CD4-positive, CD25-positive, alpha-beta regulatory T cell (primary cell): ENCODE data around the gene CSTF1. TPM values are rescaled to one million over a fixed set of nuclear protein-coding genes. Genes with fewer than 3 reads are reported as not detected.

ENCODE experiments used
- ATAC-seq, 2 donors: fragments of 150-1000 bp; cut with Tn5 transposase; one replicate each; pipeline ENCODE4 v1.10.0; 2021; ENCODE audit warnings: low read depth in 2 of 2, moderate number of reproducible peaks in 2 of 2, moderate library complexity in 1 of 2
- DNase-seq, 3 donors: peaks; one replicate each; pipeline versions ENCODE4 v3.0.0 to v3.0.0-alpha.2; 2012 to 2022; ENCODE audit warnings: mixed read lengths in 1 of 3
- H3K27ac ChIP-seq: one replicate; pipeline ENCODE4 v1.7.0; 2013; ENCODE audit warnings: mild to moderate bottlenecking, low read length; ENCODE audit not compliant: insufficient read depth, poor library complexity, severe bottlenecking
- H3K27me3 ChIP-seq: one replicate; pipeline ENCODE4 v1.7.0; 2013; ENCODE audit warnings: low read length; ENCODE audit not compliant: control insufficient read depth, insufficient read depth
- H3K36me3 ChIP-seq: one replicate; pipeline ENCODE4 v1.7.0; 2013; ENCODE audit warnings: mild to moderate bottlenecking, low read length, moderate library complexity; ENCODE audit not compliant: control insufficient read depth, insufficient read depth
- H3K4me1 ChIP-seq: 2 replicates; pipeline ENCODE4 v1.7.0; 2013; ENCODE audit warnings: mild to moderate bottlenecking, low read length; ENCODE audit not compliant: insufficient read depth, control insufficient read depth, poor library complexity, severe bottlenecking
- H3K4me3 ChIP-seq: one replicate; pipeline ENCODE4 v1.7.0; 2013; ENCODE audit warnings: low read depth, mild to moderate bottlenecking, low read length, moderate library complexity
- H3K9me3 ChIP-seq, 2 experiments: 1 replicate in 1 of 2; 2 replicates in 1 of 2; pipeline ENCODE4 v1.7.0; 2013; ENCODE audit warnings: low read length in 2 of 2, mild to moderate bottlenecking in 1 of 2, moderate library complexity in 1 of 2; ENCODE audit not compliant: control insufficient read depth in 2 of 2
- H3K27ac Mint-ChIP-seq, 3 donors: one replicate each; pipeline ENCODE4 v1.8.0; 2020 to 2022; ENCODE audit warnings: mild to moderate bottlenecking in 3 of 3, mixed read lengths in 3 of 3, moderate library complexity in 2 of 3
- H3K27me3 Mint-ChIP-seq: one replicate; pipeline ENCODE4 v1.8.0; 2022; ENCODE audit warnings: mild to moderate bottlenecking, mixed read lengths
- H3K36me3 Mint-ChIP-seq: one replicate; pipeline ENCODE4 v1.8.0; 2020; ENCODE audit warnings: mixed read lengths
- H3K4me1 Mint-ChIP-seq, 4 donors: one replicate each; pipeline ENCODE4 v1.8.0; 2020 to 2022; ENCODE audit warnings: mixed read lengths in 4 of 4, mild to moderate bottlenecking in 1 of 4
- H3K4me3 Mint-ChIP-seq, 4 donors: one replicate each; pipeline ENCODE4 v1.8.0; 2020 to 2022; ENCODE audit warnings: mild to moderate bottlenecking in 4 of 4, mixed read lengths in 4 of 4, moderate library complexity in 3 of 4
- H3K9me3 Mint-ChIP-seq, 7 donors: one replicate each; pipeline ENCODE4 v1.8.0; 2020 to 2022; ENCODE audit warnings: mixed read lengths in 7 of 7, mild to moderate bottlenecking in 3 of 7, moderate library complexity in 2 of 7
- polyA plus RNA-seq, 4 donors: library from polyadenylated mRNA; unstranded; fragments of 300-500 nt; fragmentation: Illumina TruSeq; gene quantifications; one replicate each; pipeline ENCODE4 v1.2.3, GENCODE V29; 2021
- total RNA-seq: library from RNA; stranded (reverse); gene quantifications from one replicate; pipeline ENCODE4 v1.2.3, GENCODE V29; 2022

The CSTF1 gene
- total and polyA plus RNA-seq, 5 donors from 2014 or later: 24.5 to 61.7 (median 56.3) TPM

DNA sequence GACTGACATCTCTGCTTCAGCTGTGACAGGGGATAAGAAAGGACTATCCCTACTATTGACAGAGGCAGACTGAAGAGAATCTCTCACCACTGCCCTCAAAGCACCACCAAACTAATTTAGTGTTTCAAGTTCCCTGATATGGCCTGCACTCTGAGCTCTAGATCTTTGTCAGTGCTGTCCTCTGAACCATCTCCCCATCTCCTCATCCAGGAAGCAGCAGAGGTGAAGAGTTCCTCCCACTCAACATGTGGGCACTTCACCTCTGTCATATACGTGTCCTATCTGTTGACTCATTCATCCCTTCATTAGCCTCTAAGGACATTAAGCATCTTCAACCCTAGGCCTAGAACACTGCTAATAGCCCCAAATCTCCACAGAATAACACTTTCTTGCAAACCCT, 19.6 kb upstream of the CSTF1 start:
- peak overlapping the region; percentile 22 to 68 (median 39) for H3K27ac Mint-ChIP-seq
- H3K27ac ChIP-seq: peak overlapping the region; percentile 39
- peak in 1 of 3 donors; percentile 12 for DNase-seq
- H3K27me3 ChIP-seq: no peaks in the 10 kb centered on the region
- H3K4me1 Mint-ChIP-seq: peaks cover 14 to 39% (median 20%) of the 10 kb centered on the region in 4 donors
- ATAC-seq: peak; percentile 34 to 39
- H3K9me3 Mint-ChIP-seq: no peaks in the 10 kb centered on the region
- H3K27me3 Mint-ChIP-seq: no peaks in the 10 kb centered on the region
- no peaks in the 10 kb centered on the region for H3K9me3 ChIP-seq
- H3K4me3 Mint-ChIP-seq: peak overlapping the region in 1 of 4 donors; percentile 29
- H3K4me3 ChIP-seq: peak overlapping the region; percentile 7
- peaks cover 2% of the 10 kb centered on the region for H3K36me3 ChIP-seq
- peaks cover 21% of the 10 kb centered on the region for H3K36me3 Mint-ChIP-seq
- peaks cover 22% of the 10 kb centered on the region for H3K4me1 ChIP-seq

- Histone ChIP-seq H3K4me3 (peak overlapping the region; percentile 66), H3K27ac (peak overlapping the region; percentile 29), H3K36me3 (peaks cover 2% of the 10 kb centered on the region), H3K27me3 (no peaks in the 10 kb centered on the region), H3K4me1 (peaks cover 22% of the 10 kb centered on the region), H3K9me3 (no peaks in the 10 kb centered on the region)
- peaks cover 14 to 39% (median 23%) of the 10 kb centered on the region in 4 donors for H3K4me1 Mint-ChIP-seq
- peak overlapping the region; percentile 20 to 45 (median 22) for H3K27ac Mint-ChIP-seq
- H3K27me3 Mint-ChIP-seq: no peaks in the 10 kb centered on the region
- H3K4me3 Mint-ChIP-seq: peak overlapping the region in 2 of 4 donors; percentile 44 to 54
- H3K36me3 Mint-ChIP-seq: peaks cover 16% of the 10 kb centered on the region
- peak; percentile 74 to 83 for ATAC-seq
- no peaks in the 10 kb centered on the region for H3K9me3 Mint-ChIP-seq
- DNase-seq: peak in 2 of 3 donors; percentile 30 to 51
Measured at GRCh38 chr20:56373942-56374341, 18.5 kb upstream of the CSTF1 start.

- Mint-ChIP-seq H3K9me3 (no peaks in the 10 kb centered on the region), H3K4me3 (no peak overlapping the region), H3K4me1 (peaks cover 14 to 48% (median 23%) of the 10 kb centered on the region in 4 donors), H3K36me3 (peaks cover 7% of the 10 kb centered on the region), H3K27ac (peak overlapping the region; percentile 22 to 71 (median 30)), H3K27me3 (no peaks in the 10 kb centered on the region)
- Histone ChIP-seq H3K27ac (no peak overlapping the region), H3K27me3 (no peaks in the 10 kb centered on the region), H3K4me1 (peaks cover 22% of the 10 kb centered on the region), H3K36me3 (no peaks in the 10 kb centered on the region), H3K4me3 (peak overlapping the region; percentile 22), H3K9me3 (no peaks in the 10 kb centered on the region)
- ATAC-seq (no peak), DNase-seq (no peak)
Measured at GRCh38 chr20:56376331-56376730, 16.1 kb upstream of the CSTF1 start.

GRCh38 chr20:56378386-56378785, 14.1 kb upstream of the CSTF1 start:
- Histone ChIP-seq H3K4me1 (peaks cover 12% of the 10 kb centered on the region), H3K9me3 (no peaks in the 10 kb centered on the region), H3K36me3 (no peaks in the 10 kb centered on the region), H3K4me3 (no peak overlapping the region), H3K27ac (no peak overlapping the region), H3K27me3 (no peaks in the 10 kb centered on the region)
- no peak overlapping the region for H3K4me3 Mint-ChIP-seq
- peaks cover 8 to 51% (median 18%) of the 10 kb centered on the region in 4 donors for H3K4me1 Mint-ChIP-seq
- no peaks in the 10 kb centered on the region for H3K27me3 Mint-ChIP-seq
- peaks cover 7% of the 10 kb centered on the region for H3K36me3 Mint-ChIP-seq
- DNase-seq (no peak), ATAC-seq (no peak)
- no peaks in the 10 kb centered on the region for H3K9me3 Mint-ChIP-seq
- H3K27ac Mint-ChIP-seq: peak overlapping the region in 2 of 3 donors; percentile 15 to 75

DNA sequence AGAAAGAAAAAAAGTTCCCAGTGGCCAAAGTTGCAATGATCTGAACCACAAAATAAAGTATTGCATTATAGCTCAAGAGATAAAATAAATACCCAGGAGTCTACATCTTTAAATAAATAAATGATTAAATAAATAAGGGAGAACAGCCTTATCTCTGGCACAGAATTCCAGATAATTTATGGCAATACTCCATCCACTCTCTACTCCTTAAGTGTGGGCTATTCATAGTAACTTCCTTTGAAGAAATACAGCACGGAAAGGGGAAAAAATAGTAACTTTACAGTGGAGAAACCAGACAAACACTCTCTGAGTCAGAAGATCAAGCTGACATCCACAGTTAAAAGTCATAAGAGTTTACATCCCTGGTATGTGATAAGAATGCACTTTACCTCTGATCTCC, 12.1 kb upstream of the CSTF1 start:
- Histone ChIP-seq H3K27ac (no peak overlapping the region), H3K36me3 (no peaks in the 10 kb centered on the region), H3K4me3 (no peak overlapping the region), H3K9me3 (no peaks in the 10 kb centered on the region), H3K4me1 (peaks cover 6% of the 10 kb centered on the region), H3K27me3 (no peaks in the 10 kb centered on the region)
- Mint-ChIP-seq H3K36me3 (peaks cover 12% of the 10 kb centered on the region), H3K4me1 (peaks cover 7 to 50% (median 14%) of the 10 kb centered on the region in 4 donors), H3K9me3 (no peaks in the 10 kb centered on the region), H3K27me3 (no peaks in the 10 kb centered on the region), H3K4me3 (no peak overlapping the region), H3K27ac (peak overlapping the region in 1 of 3 donors; percentile 14)
- DNase-seq (no peak), ATAC-seq (no peak)

DNA sequence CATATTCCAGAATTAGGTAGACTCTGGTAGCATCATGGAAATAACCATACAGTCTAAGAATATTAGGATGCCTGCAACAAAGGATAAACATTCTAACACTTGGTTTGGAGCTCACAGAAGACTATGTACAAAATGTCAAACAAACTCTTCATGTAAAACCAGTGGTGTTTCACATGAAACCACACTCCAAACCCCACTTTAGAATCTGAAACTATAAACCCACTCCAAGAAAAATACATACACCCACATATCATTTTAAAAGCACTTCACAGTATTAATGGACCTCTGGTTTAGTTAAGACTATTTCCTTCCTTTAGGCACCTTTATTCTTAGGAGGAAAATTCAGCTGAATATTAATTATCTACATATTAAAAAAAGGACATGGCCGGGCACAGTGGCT, 10.9 kb upstream of the CSTF1 start:
- DNase-seq (no peak), ATAC-seq (no peak)
- H3K27me3 Mint-ChIP-seq: no peaks in the 10 kb centered on the region
- peaks cover 13% of the 10 kb centered on the region for H3K36me3 Mint-ChIP-seq
- peaks cover 0 to 38% (median 5%) of the 10 kb centered on the region in 4 donors for H3K4me1 Mint-ChIP-seq
- no peaks in the 10 kb centered on the region for H3K4me1 ChIP-seq
- no peak overlapping the region for H3K4me3 Mint-ChIP-seq
- peaks cover 5% of the 10 kb centered on the region for H3K36me3 ChIP-seq
- H3K4me3 ChIP-seq: no peak overlapping the region
- peak overlapping the region in 1 of 3 donors; percentile 67 for H3K27ac Mint-ChIP-seq
- no peaks in the 10 kb centered on the region for H3K9me3 Mint-ChIP-seq
- H3K27ac ChIP-seq: no peak overlapping the region
- H3K27me3 ChIP-seq: no peaks in the 10 kb centered on the region
- no peaks in the 10 kb centered on the region for H3K9me3 ChIP-seq

- Histone ChIP-seq H3K27ac (no peak overlapping the region), H3K9me3 (no peaks in the 10 kb centered on the region), H3K4me1 (no peaks in the 10 kb centered on the region), H3K4me3 (no peak overlapping the region), H3K36me3 (peaks cover 5% of the 10 kb centered on the region), H3K27me3 (no peaks in the 10 kb centered on the region)
- ATAC-seq (no peak), DNase-seq (no peak)
- Mint-ChIP-seq H3K27me3 (no peaks in the 10 kb centered on the region), H3K9me3 (no peaks in the 10 kb centered on the region), H3K27ac (peak overlapping the region in 1 of 3 donors; percentile 56), H3K4me3 (no peak overlapping the region), H3K4me1 (peaks cover 0 to 29% (median 4%) of the 10 kb centered on the region in 4 donors), H3K36me3 (peaks cover 12% of the 10 kb centered on the region)
Measured at GRCh38 chr20:56382696-56383095, 9.7 kb upstream of the CSTF1 start.

- Histone ChIP-seq H3K4me1 (no peaks in the 10 kb centered on the region), H3K9me3 (no peaks in the 10 kb centered on the region), H3K27ac (no peak overlapping the region), H3K36me3 (peaks cover 5% of the 10 kb centered on the region), H3K27me3 (no peaks in the 10 kb centered on the region), H3K4me3 (no peak overlapping the region)
- DNase-seq (no peak), ATAC-seq (no peak)
- Mint-ChIP-seq H3K4me1 (peaks cover 0 to 29% (median 4%) of the 10 kb centered on the region in 4 donors), H3K9me3 (no peaks in the 10 kb centered on the region), H3K27ac (no peak overlapping the region), H3K27me3 (no peaks in the 10 kb centered on the region), H3K4me3 (no peak overlapping the region), H3K36me3 (peaks cover 12% of the 10 kb centered on the region)
Measured at GRCh38 chr20:56383334-56383733, 9.1 kb upstream of the CSTF1 start.
